Glutamatergic neuron (in vitro differentiated cells): ENCODE results near the gene WFIKKN1. TPM values are rescaled to one million over a fixed set of nuclear protein-coding genes. Genes with fewer than 3 reads are reported as not detected.
A peak's percentile ranks its signal among the peaks of the same experiment; 100 is the strongest.

Experiments used
- DNase-seq: peaks from one replicate; pipeline ENCODE4 v3.0.0; 2022
- H3K27ac Mint-ChIP-seq: one replicate; pipeline ENCODE4 v1.8.0; 2020; ENCODE audit warnings: mild to moderate bottlenecking, mixed read lengths, inconsistent platforms; ENCODE audit not compliant: unreplicated experiment
- H3K27me3 Mint-ChIP-seq: one replicate; pipeline ENCODE4 v1.8.0; 2020; ENCODE audit warnings: mild to moderate bottlenecking, moderate library complexity, mixed read lengths, inconsistent platforms; ENCODE audit not compliant: unreplicated experiment
- H3K36me3 Mint-ChIP-seq: one replicate; pipeline ENCODE4 v1.8.0; 2020; ENCODE audit warnings: mild to moderate bottlenecking, mixed read lengths, inconsistent platforms; ENCODE audit not compliant: unreplicated experiment
- H3K4me1 Mint-ChIP-seq: one replicate; pipeline ENCODE4 v1.8.0; 2020; ENCODE audit warnings: mild to moderate bottlenecking, low read depth, mixed read lengths, inconsistent platforms; ENCODE audit not compliant: unreplicated experiment
- H3K4me3 Mint-ChIP-seq: one replicate; pipeline ENCODE4 v1.8.0; 2020; ENCODE audit warnings: mild to moderate bottlenecking, mixed read lengths, inconsistent platforms; ENCODE audit not compliant: unreplicated experiment
- H3K9me3 Mint-ChIP-seq: one replicate; pipeline ENCODE4 v1.8.0; 2020; ENCODE audit warnings: mild to moderate bottlenecking, moderate library complexity, mixed read lengths, inconsistent platforms; ENCODE audit not compliant: unreplicated experiment
- CTCF ChIP-seq: fragments of 200-600 bp; sonication (generic); IDR thresholded peaks from one replicate; pipeline ENCODE4 v1.5.0; 2021; ENCODE audit not compliant: partially characterized antibody, unreplicated experiment
- total RNA-seq: library from RNA; stranded (reverse); fragmentation: NEBNext Ultra II Directional; extraction: Animal tissue kit (Norgen Biotek cat#: 25700); gene quantifications from one replicate; pipeline ENCODE4 v1.2.1, GENCODE V29; 2021; ENCODE audit not compliant: unreplicated experiment

WFIKKN1 gene
- total RNA-seq, 1 donor from 2014 or later, result 61.9 TPM

GRCh38 chr16:600781-601180 lies 30.0 kb upstream of the WFIKKN1 start:
- peaks cover 5% of the 10 kb centered on the region for H3K9me3 Mint-ChIP-seq
- TF ChIP-seq CTCF, result peak; percentile 18
- H3K27me3 Mint-ChIP-seq, result peaks cover 1% of the 10 kb centered on the region
- no peak overlapping the region for H3K27ac Mint-ChIP-seq
- DNase-seq, result no peak
- H3K4me3 Mint-ChIP-seq, result peak overlapping the region; percentile 64
- no peaks in the 10 kb centered on the region for H3K36me3 Mint-ChIP-seq
- peaks cover 13% of the 10 kb centered on the region for H3K4me1 Mint-ChIP-seq

- no peak for TF ChIP-seq CTCF
- H3K36me3 Mint-ChIP-seq, result no peaks in the 10 kb centered on the region
- H3K9me3 Mint-ChIP-seq, result peaks cover 3% of the 10 kb centered on the region
- peaks cover 14% of the 10 kb centered on the region for H3K4me1 Mint-ChIP-seq
- H3K27ac Mint-ChIP-seq, result no peak overlapping the region
- peaks cover 2% of the 10 kb centered on the region for H3K27me3 Mint-ChIP-seq
- no peak for DNase-seq
- H3K4me3 Mint-ChIP-seq, result no peak overlapping the region
Measured at GRCh38 chr16:603933-604332, 26.9 kb upstream of the WFIKKN1 start.

- Mint-ChIP-seq H3K36me3 (no peaks in the 10 kb centered on the region), H3K4me1 (peaks cover 23% of the 10 kb centered on the region), H3K9me3 (peaks cover 3% of the 10 kb centered on the region), H3K27me3 (peaks cover 7% of the 10 kb centered on the region), H3K4me3 (no peak overlapping the region), H3K27ac (no peak overlapping the region)
- DNase-seq, result no peak
- no peak for TF ChIP-seq CTCF
Measured at GRCh38 chr16:606656-607307, 24.0 kb upstream of the WFIKKN1 start.

GRCh38 chr16:608019-608418 lies 22.8 kb upstream of the WFIKKN1 start:
- peaks cover 23% of the 10 kb centered on the region for H3K4me1 Mint-ChIP-seq
- peaks cover 7% of the 10 kb centered on the region for H3K27me3 Mint-ChIP-seq
- H3K9me3 Mint-ChIP-seq, result peaks cover 3% of the 10 kb centered on the region
- no peak overlapping the region for H3K4me3 Mint-ChIP-seq
- no peak overlapping the region for H3K27ac Mint-ChIP-seq
- H3K36me3 Mint-ChIP-seq, result no peaks in the 10 kb centered on the region
- DNase-seq, result no peak
- no peak for TF ChIP-seq CTCF

GRCh38 chr16:609316-609715 lies 21.5 kb upstream of the WFIKKN1 start:
- Mint-ChIP-seq H3K27ac (peak overlapping the region; percentile 44), H3K9me3 (peaks cover 3% of the 10 kb centered on the region), H3K4me3 (no peak overlapping the region), H3K27me3 (peaks cover 10% of the 10 kb centered on the region), H3K4me1 (peaks cover 15% of the 10 kb centered on the region), H3K36me3 (peaks cover 9% of the 10 kb centered on the region)
- no peak for TF ChIP-seq CTCF
- DNase-seq, result no peak
